Keratinocyte (primary cell): ENCODE measurements around the gene FNDC3B.

Source experiments
- EZH2 ChIP-seq: IDR thresholded peaks from one replicate; pipeline ENCODE4 v1.6.1; 2012; ENCODE audit warnings: inconsistent platforms, mild to moderate bottlenecking, low read length, moderate library complexity
- TF ChIP-seq, protein P1 (sequence below), 3 experiments: IDR thresholded peaks in 1 of 3; conservative IDR thresholded peaks in 1 of 3; optimal IDR thresholded peaks in 1 of 3; 2 replicates in 2 of 3; 3 replicates in 1 of 3; pipeline versions ENCODE3 to v1.5.1; 2011; ENCODE audit warnings: low read length in 3 of 3, mild to moderate bottlenecking in 3 of 3, moderate library complexity in 2 of 3, control low read depth in 1 of 3, inconsistent platforms in 1 of 3; ENCODE audit not compliant: insufficient read depth in 2 of 3; ENCODE audit errors: extremely low read depth in 1 of 3

- TF ChIP-seq, protein P1, sequence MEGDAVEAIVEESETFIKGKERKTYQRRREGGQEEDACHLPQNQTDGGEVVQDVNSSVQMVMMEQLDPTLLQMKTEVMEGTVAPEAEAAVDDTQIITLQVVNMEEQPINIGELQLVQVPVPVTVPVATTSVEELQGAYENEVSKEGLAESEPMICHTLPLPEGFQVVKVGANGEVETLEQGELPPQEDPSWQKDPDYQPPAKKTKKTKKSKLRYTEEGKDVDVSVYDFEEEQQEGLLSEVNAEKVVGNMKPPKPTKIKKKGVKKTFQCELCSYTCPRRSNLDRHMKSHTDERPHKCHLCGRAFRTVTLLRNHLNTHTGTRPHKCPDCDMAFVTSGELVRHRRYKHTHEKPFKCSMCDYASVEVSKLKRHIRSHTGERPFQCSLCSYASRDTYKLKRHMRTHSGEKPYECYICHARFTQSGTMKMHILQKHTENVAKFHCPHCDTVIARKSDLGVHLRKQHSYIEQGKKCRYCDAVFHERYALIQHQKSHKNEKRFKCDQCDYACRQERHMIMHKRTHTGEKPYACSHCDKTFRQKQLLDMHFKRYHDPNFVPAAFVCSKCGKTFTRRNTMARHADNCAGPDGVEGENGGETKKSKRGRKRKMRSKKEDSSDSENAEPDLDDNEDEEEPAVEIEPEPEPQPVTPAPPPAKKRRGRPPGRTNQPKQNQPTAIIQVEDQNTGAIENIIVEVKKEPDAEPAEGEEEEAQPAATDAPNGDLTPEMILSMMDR (optimal IDR thresholded peaks at IDR 0.05 in 1 of 3, IDR thresholded peaks at IDR 0.05 in 1 of 3, conservative IDR thresholded peaks at IDR 0.05 in 1 of 3; ENCODE audit: extremely low read depth in 1 of 3, insufficient read depth in 2 of 3, low read length in 3 of 3): no peak
- TF ChIP-seq EZH2: no peak
Measured at GRCh38 chr3:172330413-172330812, 291.0 kb downstream of the FNDC3B start.
